Neural crest cell (in vitro differentiated cells): Measurements from ENCODE around the gene TACR2. TPM values are rescaled to one million over a fixed set of nuclear protein-coding genes. Genes with fewer than 3 reads are reported as not detected.

Source experiments
- DNase-seq: peaks from one replicate; pipeline ENCODE4 v3.0.0; 2021; ENCODE audit warnings: low read depth, mixed read lengths, low spot score
- H3K27ac Mint-ChIP-seq: one replicate; pipeline ENCODE4 v1.8.0; 2021; ENCODE audit warnings: mild to moderate bottlenecking, mixed read lengths; ENCODE audit not compliant: unreplicated experiment
- H3K27me3 Mint-ChIP-seq: 2 replicates; pipeline ENCODE4 v1.8.0; 2021; ENCODE audit warnings: low read depth, mild to moderate bottlenecking, mixed read lengths
- H3K36me3 Mint-ChIP-seq: 2 replicates; pipeline ENCODE4 v1.8.0; 2021; ENCODE audit warnings: low read depth, mild to moderate bottlenecking, mixed read lengths
- H3K4me1 Mint-ChIP-seq: 2 replicates; pipeline ENCODE4 v1.8.0; 2021; ENCODE audit warnings: mixed read lengths
- H3K4me3 Mint-ChIP-seq: one replicate; pipeline ENCODE4 v1.8.0; 2021; ENCODE audit warnings: mild to moderate bottlenecking, mixed read lengths
- H3K9me3 Mint-ChIP-seq: 2 replicates; pipeline ENCODE4 v1.8.0; 2021; ENCODE audit warnings: mixed read lengths
- CTCF ChIP-seq: fragments of 200-600 bp; sonication (generic); conservative IDR thresholded peaks from 2 replicates; pipeline ENCODE4 v1.5.0; 2021; ENCODE audit warnings: antibody characterized with exemption, mild to moderate bottlenecking
- total RNA-seq: library from RNA; stranded (reverse); gene quantifications from 2 replicates; pipeline ENCODE4 v1.2.1, GENCODE V29; 2021

The TACR2 gene
- total RNA-seq, 1 donor from 2014 or later, result not detected

DNA sequence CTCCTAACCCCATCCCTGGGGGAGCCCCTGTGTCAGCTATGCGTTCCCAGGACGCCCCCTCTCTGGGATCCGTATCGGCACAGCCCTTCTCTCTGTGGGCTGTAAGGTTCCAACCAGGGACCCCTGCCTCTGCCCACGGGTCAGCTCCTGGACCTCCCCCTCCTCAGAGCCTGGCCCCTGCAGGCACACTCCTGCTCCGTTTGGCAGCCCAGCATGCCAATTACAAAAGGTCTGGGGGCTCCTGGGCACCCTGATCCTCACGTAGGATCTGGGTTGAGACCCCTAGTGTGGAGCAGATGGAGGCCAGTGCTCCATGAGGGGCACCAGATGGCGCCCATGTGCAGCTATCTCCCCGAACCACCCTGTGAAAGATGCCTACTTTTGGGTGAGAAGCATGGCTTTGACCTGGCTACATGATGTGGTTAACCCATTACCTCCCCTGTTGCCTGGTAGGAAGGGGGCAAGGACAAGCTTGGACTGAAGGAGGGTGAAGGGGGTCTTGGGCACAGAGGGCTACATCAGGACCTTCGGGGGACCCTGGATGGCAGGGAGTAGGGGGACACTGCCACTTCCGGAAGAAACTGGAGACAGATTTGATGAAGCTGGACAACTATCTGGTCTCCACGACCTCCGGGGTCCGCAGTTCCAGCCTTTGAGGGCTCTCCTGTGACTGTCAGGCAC is 9.0 kb downstream of the TACR2 start:
- H3K4me3 Mint-ChIP-seq, result peak overlapping the region; percentile 49
- H3K9me3 Mint-ChIP-seq, result no peaks in the 10 kb centered on the region
- H3K36me3 Mint-ChIP-seq, result peaks cover 4% of the 10 kb centered on the region
- peaks cover 33% of the 10 kb centered on the region for H3K4me1 Mint-ChIP-seq
- H3K27ac Mint-ChIP-seq, result no peak overlapping the region
- peak; percentile 42 for TF ChIP-seq CTCF
- H3K27me3 Mint-ChIP-seq, result peaks cover 6% of the 10 kb centered on the region
- DNase-seq, result no peak

DNA sequence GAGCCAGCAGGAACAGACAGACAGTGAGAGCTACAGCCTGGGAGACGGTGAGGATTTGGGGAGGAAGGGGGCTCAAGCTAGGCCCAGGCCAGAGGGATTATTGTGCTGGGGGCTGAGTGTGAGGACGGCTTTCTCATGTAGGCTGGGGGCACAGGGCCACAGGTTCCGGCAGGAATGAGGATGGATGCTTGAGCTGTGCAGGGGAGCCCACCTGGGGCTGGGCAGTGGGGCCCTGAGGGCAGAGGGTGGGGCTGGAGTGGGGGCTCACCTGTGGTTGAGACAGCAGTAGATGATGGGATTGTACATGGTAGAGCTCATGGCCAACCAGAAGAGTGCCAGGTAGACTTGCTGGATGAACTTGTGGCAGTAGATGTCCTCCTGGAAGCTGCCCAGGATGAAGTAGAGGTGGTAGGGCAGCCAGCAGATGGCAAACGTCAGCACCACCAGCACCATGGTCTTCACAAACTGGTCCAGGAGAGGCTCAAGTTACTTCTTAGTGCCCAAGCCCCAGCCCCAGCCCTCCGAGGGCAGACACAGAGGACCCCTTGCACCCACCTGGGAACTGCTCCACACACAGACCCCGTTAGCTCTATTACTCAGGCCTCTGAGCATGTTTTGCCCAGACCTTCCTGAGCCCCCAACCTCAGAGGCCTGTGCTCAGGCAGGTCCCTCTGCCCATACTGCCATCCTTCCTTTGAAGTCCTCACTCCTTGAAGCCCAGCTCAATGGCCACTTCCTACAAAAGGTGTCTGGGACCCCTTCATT is 9.7 kb downstream of the TACR2 start:
- peak overlapping the region; percentile 73 for H3K4me3 Mint-ChIP-seq
- peak overlapping the region; percentile 96 for H3K27ac Mint-ChIP-seq

GRCh38 chr10:69406302-69406811 is 10.4 kb downstream of the TACR2 start:
- peak overlapping the region; percentile 96 for H3K27ac Mint-ChIP-seq
- DNase-seq, result peak; percentile 37
- peaks cover 6% of the 10 kb centered on the region for H3K36me3 Mint-ChIP-seq
- no peaks in the 10 kb centered on the region for H3K9me3 Mint-ChIP-seq
- no peak for TF ChIP-seq CTCF
- H3K4me3 Mint-ChIP-seq, result peak overlapping the region; percentile 73
- H3K27me3 Mint-ChIP-seq, result peaks cover 6% of the 10 kb centered on the region
- peaks cover 33% of the 10 kb centered on the region for H3K4me1 Mint-ChIP-seq

More for the DNA sequence above, 9.7 kb downstream of the TACR2 start:
- H3K4me1 Mint-ChIP-seq, result peaks cover 33% of the 10 kb centered on the region
- no peak for DNase-seq
- peaks cover 4% of the 10 kb centered on the region for H3K36me3 Mint-ChIP-seq
- no peak for TF ChIP-seq CTCF
- H3K9me3 Mint-ChIP-seq, result no peaks in the 10 kb centered on the region
- peaks cover 6% of the 10 kb centered on the region for H3K27me3 Mint-ChIP-seq

DNA sequence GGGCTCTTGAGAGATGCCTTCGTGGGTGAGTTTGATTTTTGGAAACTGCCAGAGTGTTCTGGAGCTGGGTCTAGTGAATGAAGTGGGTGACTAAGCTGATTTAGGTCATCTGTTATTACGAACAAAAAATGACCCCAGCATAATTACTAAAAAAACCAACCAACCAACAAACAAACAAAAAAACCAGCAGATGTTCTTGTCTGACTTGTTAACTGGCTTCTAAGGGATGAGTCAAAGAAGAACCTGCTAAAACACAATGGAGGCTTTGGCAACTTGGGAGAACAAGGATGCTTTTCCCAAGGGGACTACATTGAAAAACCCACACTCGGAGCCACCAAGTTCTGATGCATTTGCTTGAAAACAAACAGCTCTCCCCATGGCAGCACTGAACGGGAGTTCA is 11.5 kb downstream of the TACR2 start:
- Mint-ChIP-seq H3K4me3 (no peak overlapping the region), H3K27ac (no peak overlapping the region), H3K4me1 (peaks cover 33% of the 10 kb centered on the region), H3K9me3 (no peaks in the 10 kb centered on the region), H3K36me3 (peaks cover 8% of the 10 kb centered on the region), H3K27me3 (peaks cover 6% of the 10 kb centered on the region)
- no peak for TF ChIP-seq CTCF
- DNase-seq, result no peak

GRCh38 chr10:69404786-69405185 is 11.9 kb downstream of the TACR2 start:
- Mint-ChIP-seq H3K36me3 (peaks cover 8% of the 10 kb centered on the region), H3K9me3 (no peaks in the 10 kb centered on the region), H3K27ac (no peak overlapping the region), H3K27me3 (peaks cover 6% of the 10 kb centered on the region), H3K4me3 (no peak overlapping the region), H3K4me1 (peaks cover 33% of the 10 kb centered on the region)
- no peak for DNase-seq
- TF ChIP-seq CTCF, result no peak
